ENCODE measurements around the gene BPGM. TPM values are rescaled to one million over a fixed set of nuclear protein-coding genes. Genes with fewer than 3 reads are reported as not detected.

The BPGM gene
- total and polyA plus RNA-seq, 9 of the 15 experiments (the other 6 are each of a cell fraction or from before 2014, with no cell fraction given), result 14.1 to 46.1 (median 21.2) TPM

- no peak for TF ChIP-seq CHD7 (IDR thresholded peaks at IDR 0.05; ENCODE audit: low read depth, low read length)
- TF ChIP-seq ZBTB5 (IDR thresholded peaks at IDR 0.05), result no peak
- no peak for TF ChIP-seq LEF1 (IDR thresholded peaks at IDR 0.05)
- no peak for TF ChIP-seq IFI16 (CRISPR knock-in tag; IDR thresholded peaks at IDR 0.05)
- TF ChIP-seq POU5F1 (IDR thresholded peaks at IDR 0.05; ENCODE audit: borderline replicate concordance, low read depth, low read length, partially characterized antibody), result no peak
Observed at GRCh38 chr7:134678115-134678514, 31.5 kb downstream of the BPGM start (continued).

Measured in K562 (cell line).